HEK293T (cell line): ENCODE measurements around the gene ZNF516.

Experiments used
- CTCF ChIA-PET: fragments of 350-600 bp; formaldehyde crosslinking; extraction: SDS; loops from one replicate; lab custom pipeline; 2021; ENCODE audit warnings: antibody characterized with exemption, inconsistent platforms; lab: Yijun Ruan, JAX
- POLR2A ChIA-PET: fragments of 350-600 bp; formaldehyde crosslinking; extraction: SDS; loops from one replicate; lab custom pipeline; 2020; ENCODE audit warnings: antibody characterized with exemption, inconsistent platforms; lab: Yijun Ruan, JAX
- DNase-seq: peaks from one replicate; pipeline ENCODE4 v3.0.0; 2012; ENCODE audit warnings: mixed read lengths; ENCODE audit errors: extremely low spot score
- ARNT ChIP-seq: fragments of 450-650 bp; IDR thresholded peaks from 2 replicates; pipeline ENCODE4 v1.6.1; 2017; ENCODE audit warnings: mild to moderate bottlenecking
- BHLHE40 ChIP-seq: fragments of 450-650 bp; IDR thresholded peaks from 2 replicates; pipeline ENCODE4 v1.6.1; 2016; ENCODE audit warnings: mild to moderate bottlenecking, moderate library complexity, borderline replicate concordance
- CTBP1 ChIP-seq: fragments of 450-650 bp; IDR thresholded peaks from 2 replicates; pipeline ENCODE4 v1.6.1; 2016; ENCODE audit warnings: borderline replicate concordance
- ELF4 ChIP-seq: fragments of 450-650 bp; IDR thresholded peaks from 2 replicates; pipeline ENCODE4 v1.6.1; 2017; ENCODE audit warnings: antibody characterized with exemption
- FOXA1 ChIP-seq: fragments of 450-650 bp; IDR thresholded peaks from 2 replicates; pipeline ENCODE4 v1.6.1; 2016; ENCODE audit warnings: mild to moderate bottlenecking
- FOXK2 ChIP-seq: fragments of 450-650 bp; IDR thresholded peaks from 2 replicates; pipeline ENCODE4 v1.6.1; 2016; ENCODE audit warnings: mild to moderate bottlenecking
- FOXM1 ChIP-seq: fragments of 450-650 bp; IDR thresholded peaks from 2 replicates; pipeline ENCODE4 v1.6.1; 2017; ENCODE audit warnings: mild to moderate bottlenecking, borderline replicate concordance
- HDGF ChIP-seq: fragments of 450-650 bp; IDR thresholded peaks from 2 replicates; pipeline ENCODE4 v1.6.1; 2017; ENCODE audit warnings: antibody characterized with exemption, borderline replicate concordance
- L3MBTL2 ChIP-seq: fragments of 450-650 bp; conservative IDR thresholded peaks from 2 replicates; pipeline ENCODE4 v1.6.1; 2016; ENCODE audit warnings: mild to moderate bottlenecking
- LEF1 ChIP-seq: fragments of 450-650 bp; IDR thresholded peaks from 2 replicates; pipeline ENCODE4 v1.6.1; 2017; ENCODE audit warnings: mild to moderate bottlenecking, borderline replicate concordance
- NFRKB ChIP-seq: fragments of 450-650 bp; IDR thresholded peaks from 2 replicates; pipeline ENCODE4 v1.6.1; 2016; ENCODE audit warnings: mild to moderate bottlenecking, moderate library complexity
- PKNOX1 ChIP-seq: fragments of 450-650 bp; IDR thresholded peaks from 2 replicates; pipeline ENCODE4 v1.6.1; 2016
- SP1 ChIP-seq: fragments of 450-650 bp; IDR thresholded peaks from 2 replicates; pipeline ENCODE4 v1.6.1; 2017
- SUZ12 ChIP-seq: fragments of 450-650 bp; IDR thresholded peaks from 2 replicates; pipeline ENCODE4 v1.6.1; 2016; ENCODE audit warnings: mild to moderate bottlenecking
- TARDBP ChIP-seq: fragments of 450-650 bp; IDR thresholded peaks from 2 replicates; pipeline ENCODE4 v1.6.1; 2016
- ZNF384 ChIP-seq: fragments of 450-650 bp; IDR thresholded peaks from 2 replicates; pipeline ENCODE4 v1.6.1; 2016

ZNF516 gene

DNA sequence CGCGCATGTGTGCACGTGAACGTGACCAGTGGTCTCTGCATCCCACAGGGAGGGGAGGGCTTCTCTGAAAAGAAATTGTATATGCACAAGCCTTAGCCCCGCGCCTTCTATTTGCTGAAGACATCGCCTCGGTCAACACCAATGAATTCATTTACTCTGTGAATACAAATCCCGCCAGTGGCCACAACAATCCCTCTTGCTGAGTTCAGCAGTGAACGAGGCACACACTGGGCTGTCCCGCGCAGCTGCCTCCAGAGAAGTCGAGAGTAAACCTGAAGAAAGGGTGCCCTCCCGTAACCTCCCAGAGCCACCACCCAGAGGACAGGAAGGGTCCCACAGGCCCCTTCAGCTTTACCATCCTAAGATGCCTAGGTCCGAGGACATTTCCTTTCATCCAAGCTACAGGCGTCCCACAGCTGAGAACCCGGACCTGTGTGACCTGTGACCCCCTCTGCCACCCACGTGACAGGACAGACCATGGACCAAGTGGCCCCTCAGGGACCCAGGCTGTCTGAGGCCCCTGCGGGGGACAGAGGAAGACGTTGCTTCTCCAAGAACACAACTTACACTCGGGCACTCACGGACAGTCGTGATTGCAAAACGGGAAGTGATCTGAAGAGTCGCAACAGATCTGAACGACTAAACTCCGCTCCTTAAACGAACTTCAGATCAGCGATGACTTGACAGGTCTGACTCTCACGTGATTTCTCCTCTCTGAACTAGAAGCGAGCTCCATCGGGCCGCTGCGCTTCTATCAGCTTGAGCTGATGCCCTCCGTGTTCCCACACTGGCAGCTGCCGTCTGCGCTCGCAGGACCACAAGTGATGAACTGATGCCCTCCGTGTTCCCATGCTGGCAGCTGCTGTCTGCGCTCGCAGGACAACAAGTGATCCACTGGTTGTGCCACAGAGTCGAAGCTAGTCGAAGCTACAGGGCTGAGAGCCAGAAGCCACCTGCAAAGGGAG lies 92.7 kb downstream of the ZNF516 start:
- TF ChIP-seq BHLHE40: no peak
- TF ChIP-seq SUZ12: no peak
- no peak for TF ChIP-seq ELF4
- no peak for TF ChIP-seq TARDBP
- no peak for TF ChIP-seq FOXA1
- TF ChIP-seq ZNF384: no peak
- no peak for TF ChIP-seq PKNOX1
- TF ChIP-seq FOXK2: no peak
- no peak for TF ChIP-seq NFRKB
- no peak for TF ChIP-seq L3MBTL2
- TF ChIP-seq LEF1: no peak
- TF ChIP-seq CTBP1: no peak
- CTCF ChIA-PET: interaction anchor here (0.7 kb wide), 1 partner anchor 308 kb away, joined by 5 read pairs; no protein-coding TSS in a partner anchor
- DNase-seq: no peak
- POLR2A ChIA-PET: no interaction called here

DNA sequence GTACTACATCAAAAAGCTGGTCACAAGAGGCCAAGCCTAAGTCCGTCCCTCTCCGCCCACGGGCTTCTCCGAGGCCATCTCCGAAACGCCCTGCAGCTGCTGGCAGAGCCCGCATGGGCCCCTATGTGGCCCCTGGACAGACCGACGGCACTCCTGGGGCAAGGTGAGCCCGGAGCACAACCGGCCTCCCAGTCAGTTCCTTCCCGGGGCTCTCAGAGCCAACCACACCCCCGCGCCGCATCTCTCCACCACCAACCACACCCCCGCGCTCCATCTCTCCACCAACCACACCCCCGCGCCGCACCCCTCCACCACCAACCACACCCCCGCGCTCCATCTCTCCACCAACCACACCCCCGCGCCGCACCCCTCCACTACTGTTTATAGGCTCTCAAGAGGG lies 93.5 kb downstream of the ZNF516 start:
- TF ChIP-seq ARNT: no peak
- no peak for TF ChIP-seq PKNOX1
- TF ChIP-seq L3MBTL2: no peak
- no peak for TF ChIP-seq LEF1
- no peak for TF ChIP-seq FOXA1
- TF ChIP-seq NFRKB: no peak
- no peak for TF ChIP-seq BHLHE40
- TF ChIP-seq HDGF: no peak
- no peak for TF ChIP-seq ZNF384
- no peak for TF ChIP-seq SP1
- TF ChIP-seq ELF4: no peak
- no peak for TF ChIP-seq SUZ12
- TF ChIP-seq CTBP1: no peak
- TF ChIP-seq TARDBP: no peak
- TF ChIP-seq FOXK2: no peak
- ChIA-PET POLR2A (no interaction called here), CTCF (interaction anchor here (0.5 kb wide), 1 partner anchor 1778 kb away, joined by 3 read pairs; no protein-coding TSS in a partner anchor)
- no peak for DNase-seq

DNA sequence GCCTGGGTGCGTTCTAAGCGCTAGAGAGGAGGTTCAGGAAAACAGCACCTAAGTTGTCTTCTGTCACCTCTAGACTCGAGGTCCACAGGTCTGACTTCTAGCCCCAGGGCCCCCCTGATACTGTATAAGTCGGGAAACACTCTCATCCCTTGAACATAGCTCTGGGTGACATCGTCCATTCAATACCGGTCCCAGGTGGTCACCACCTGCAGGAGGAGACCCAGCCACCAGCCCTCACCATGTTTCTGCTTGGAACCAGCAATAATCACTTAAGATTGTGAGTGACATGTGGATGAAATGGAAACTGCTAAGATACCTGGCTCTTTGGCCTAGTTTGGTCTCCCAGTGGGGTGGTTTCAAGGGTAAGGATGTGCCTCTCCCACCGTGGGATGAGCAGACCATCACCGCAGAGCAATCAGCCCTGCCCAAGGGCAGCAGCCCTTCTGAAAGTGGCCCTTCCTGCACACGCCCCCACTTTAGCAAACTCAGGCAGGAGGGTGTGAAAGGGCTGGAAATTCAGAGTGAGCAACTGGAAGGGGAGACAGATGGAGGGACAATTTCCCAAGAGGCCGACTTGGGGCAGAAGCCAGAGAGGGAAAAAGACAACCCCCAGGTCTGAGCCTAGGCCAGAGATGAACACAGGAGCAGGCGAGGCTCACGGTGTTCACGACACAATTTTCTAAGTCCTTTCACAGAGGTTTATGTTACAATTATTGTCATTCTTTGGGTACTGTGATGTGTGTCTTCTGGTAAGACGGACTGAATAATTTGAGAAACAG lies 95.2 kb downstream of the ZNF516 start:
- TF ChIP-seq FOXA1 (no peak), PKNOX1 (no peak), TARDBP (no peak), FOXK2 (no peak), HDGF (no peak), ZNF384 (no peak), SUZ12 (no peak), LEF1 (no peak), BHLHE40 (no peak), ELF4 (no peak), ARNT (no peak)
- CTCF ChIA-PET: interaction anchor here (0.6 to 1.9 kb wide), 6 partner anchors 54 to 321 kb away, joined by 3 to 12 read pairs (median 6); no protein-coding TSS in a partner anchor
- POLR2A ChIA-PET: no interaction called here
- no peak for DNase-seq

DNA sequence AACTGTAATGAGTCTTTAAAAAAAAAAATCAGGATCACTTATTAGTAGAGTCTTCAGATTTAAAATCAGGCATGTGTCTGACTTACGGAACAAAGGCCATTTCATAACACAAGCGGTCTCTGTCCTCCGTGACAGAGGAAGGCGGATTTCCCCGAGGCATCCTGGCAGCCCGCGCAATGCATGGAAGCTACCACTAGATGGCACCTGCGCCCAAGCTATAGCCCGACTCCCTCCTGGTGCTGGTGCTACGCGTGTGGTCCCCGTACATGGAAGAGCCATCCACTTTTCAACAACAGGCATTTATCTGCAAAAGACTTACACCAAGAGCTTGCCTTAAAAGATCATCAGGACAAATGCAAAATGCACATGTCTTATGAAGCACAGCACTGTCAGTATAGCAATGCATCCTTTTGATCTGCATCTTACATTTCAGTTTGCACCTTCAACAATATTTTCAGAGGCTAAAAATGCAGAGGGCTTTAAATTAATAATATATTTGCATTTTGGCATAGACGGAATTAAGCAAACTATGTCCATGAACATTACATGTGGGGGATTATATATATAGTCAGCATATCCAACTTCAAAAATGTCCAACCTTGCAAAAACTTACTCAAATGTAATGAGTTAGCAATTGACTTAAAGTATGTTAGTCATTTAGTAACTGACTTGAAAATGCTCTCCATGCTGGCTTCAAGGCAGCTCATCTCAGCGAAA lies 96.0 kb downstream of the ZNF516 start:
- POLR2A ChIA-PET: no interaction called here
- TF ChIP-seq L3MBTL2 (no peak), SUZ12 (no peak), PKNOX1 (no peak), FOXK2 (no peak), NFRKB (no peak), HDGF (no peak), BHLHE40 (no peak), FOXM1 (no peak), SP1 (no peak), TARDBP (no peak), FOXA1 (no peak), ZNF384 (no peak), ELF4 (no peak), LEF1 (no peak), CTBP1 (no peak), ARNT (no peak)
- CTCF ChIA-PET: interaction anchor here (0.6 to 1.9 kb wide), 8 partner anchors 17 to 322 kb away, joined by 3 to 12 read pairs (median 5); no protein-coding TSS in a partner anchor
- DNase-seq: peak; percentile 78
